Subcutaneous abdominal adipose tissue (tissue), 5 donors: ENCODE results near the gene PNPLA6.

Experiments used
- H3K27ac ChIP-seq: one replicate; pipeline ENCODE4 v1.7.0; 2013; ENCODE audit warnings: low read depth, mild to moderate bottlenecking, inconsistent platforms, low read length, moderate library complexity
- H3K27me3 ChIP-seq, 5 donors: one replicate each; pipeline ENCODE4 v1.7.0; 2013; ENCODE audit warnings: low read length in 5 of 5, inconsistent platforms in 1 of 5; ENCODE audit not compliant: control insufficient read depth in 5 of 5, insufficient read depth in 4 of 5
- H3K36me3 ChIP-seq, 5 donors: one replicate each; pipeline ENCODE4 v1.7.0; 2013; ENCODE audit warnings: low read length in 5 of 5; ENCODE audit not compliant: control insufficient read depth in 5 of 5, insufficient read depth in 5 of 5
- H3K4me1 ChIP-seq, 5 donors: one replicate each; pipeline ENCODE4 v1.7.0; 2013; ENCODE audit warnings: low read length in 5 of 5, mild to moderate bottlenecking in 3 of 5, moderate library complexity in 1 of 5; ENCODE audit not compliant: control insufficient read depth in 5 of 5, insufficient read depth in 5 of 5
- H3K4me3 ChIP-seq, 5 donors: one replicate each; pipeline ENCODE4 v1.7.0; 2013; ENCODE audit warnings: low read length in 5 of 5, low read depth in 1 of 5
- H3K9ac ChIP-seq, 5 donors: one replicate each; pipeline ENCODE4 v1.7.0; 2013; ENCODE audit warnings: low read length in 5 of 5, mild to moderate bottlenecking in 4 of 5, moderate library complexity in 3 of 5
- H3K9me3 ChIP-seq, 5 donors: one replicate each; pipeline ENCODE4 v1.7.0; 2013; ENCODE audit warnings: low read length in 5 of 5; ENCODE audit not compliant: control insufficient read depth in 5 of 5
- donor health status: healthy.
- donor health status: healthy.
- donor health status: healthy.
- donor health status: healthy.
- donor health status: healthy.

Gene PNPLA6

DNA sequence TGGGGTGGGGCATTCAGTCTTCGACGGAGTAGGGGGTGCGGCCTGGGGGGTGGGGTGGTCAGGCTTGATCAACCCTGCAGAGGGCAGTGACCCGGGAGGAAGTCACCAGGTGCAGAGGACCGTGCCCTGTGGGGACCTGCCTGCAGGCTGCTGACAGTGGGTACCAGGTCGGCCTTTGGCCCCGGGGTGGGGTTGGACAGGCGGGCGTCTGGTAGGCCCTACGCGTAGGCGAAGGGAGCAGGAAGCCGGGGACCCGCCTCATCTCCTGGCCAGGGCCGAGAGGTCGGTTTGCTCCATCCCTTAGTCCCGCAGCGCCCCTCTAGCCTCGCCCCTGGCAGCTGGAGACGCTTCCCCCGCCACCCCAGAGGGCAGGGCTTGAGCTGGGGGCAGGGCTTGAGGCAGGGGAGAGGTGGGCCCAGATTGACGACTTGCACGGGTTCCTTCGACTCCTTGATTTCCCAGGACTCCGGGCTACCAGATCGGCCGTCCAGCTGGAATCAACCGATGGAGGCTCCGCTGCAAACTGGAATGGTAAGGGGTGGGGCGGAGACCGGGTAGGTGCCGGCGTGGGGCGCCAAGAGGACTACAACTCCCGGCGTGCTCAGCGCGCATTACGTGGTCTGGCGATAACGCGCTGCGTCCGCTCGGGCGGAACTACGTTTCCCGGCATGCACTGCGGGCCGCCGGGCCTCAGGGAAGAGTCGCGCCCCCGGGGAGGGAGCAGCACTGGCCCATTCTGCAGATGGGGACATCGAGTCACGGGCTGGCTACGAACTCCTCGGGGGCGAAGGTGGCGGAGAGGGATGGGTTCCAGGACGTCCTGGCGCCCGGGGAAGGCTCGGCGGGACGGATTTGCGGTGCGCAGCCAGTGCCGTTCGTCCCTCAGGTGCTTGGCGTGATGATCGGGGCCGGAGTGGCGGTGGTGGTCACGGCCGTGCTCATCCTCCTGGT, at the start of gene PNPLA6:
Gene PNPLA6 (plus strand): TSS at position 671 of the 951 bp plus-strand sequence. CDS start 72 bp downstream, at position 743.
- Histone ChIP-seq H3K27ac (peak within 1 kb of the TSS; percentile 89), H3K9ac (peak within 1 kb of the TSS; percentile 26 to 89 (median 89)), H3K4me3 (peak within 1 kb of the TSS; percentile 82 to 94 (median 87)), H3K4me1 (peaks cover 2 to 36% (median 32%) of the 10 kb centered on the region in 5 donors), H3K36me3 (peaks cover 0 to 38% (median 25%) of the 10 kb centered on the region in 5 donors), H3K9me3 (no peaks in the 10 kb centered on the region), H3K27me3 (no peaks in the 10 kb centered on the region)

DNA sequence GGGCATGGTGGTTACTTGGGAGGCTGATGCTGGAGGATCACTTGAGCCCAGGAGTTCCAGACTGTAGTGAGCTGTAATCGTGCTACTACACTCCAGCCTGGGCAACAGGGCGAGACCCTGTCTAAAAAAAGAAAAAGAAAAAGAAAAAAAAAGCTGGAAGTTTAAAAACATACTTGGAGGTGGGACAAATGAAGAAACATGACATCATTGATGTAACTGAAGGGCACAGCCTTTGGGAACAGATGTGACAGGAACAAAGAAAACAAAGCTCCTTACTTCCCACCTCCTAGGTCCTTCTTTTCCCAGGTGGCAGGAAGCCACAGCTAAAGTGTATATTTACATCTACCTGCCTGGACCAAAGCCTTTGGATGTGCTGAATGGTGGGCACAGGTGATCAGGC, 48.6 kb upstream of the PNPLA6 start:
- H3K27ac ChIP-seq = no peak overlapping the region
- H3K27me3 ChIP-seq = no peaks in the 10 kb centered on the region
- H3K4me1 ChIP-seq = peaks cover 3 to 33% (median 31%) of the 10 kb centered on the region in 5 donors
- no peak overlapping the region for H3K9ac ChIP-seq
- H3K36me3 ChIP-seq = peaks cover 0 to 3% (median 0%) of the 10 kb centered on the region in 5 donors
- no peaks in the 10 kb centered on the region for H3K9me3 ChIP-seq
- H3K4me3 ChIP-seq = no peak overlapping the region

DNA sequence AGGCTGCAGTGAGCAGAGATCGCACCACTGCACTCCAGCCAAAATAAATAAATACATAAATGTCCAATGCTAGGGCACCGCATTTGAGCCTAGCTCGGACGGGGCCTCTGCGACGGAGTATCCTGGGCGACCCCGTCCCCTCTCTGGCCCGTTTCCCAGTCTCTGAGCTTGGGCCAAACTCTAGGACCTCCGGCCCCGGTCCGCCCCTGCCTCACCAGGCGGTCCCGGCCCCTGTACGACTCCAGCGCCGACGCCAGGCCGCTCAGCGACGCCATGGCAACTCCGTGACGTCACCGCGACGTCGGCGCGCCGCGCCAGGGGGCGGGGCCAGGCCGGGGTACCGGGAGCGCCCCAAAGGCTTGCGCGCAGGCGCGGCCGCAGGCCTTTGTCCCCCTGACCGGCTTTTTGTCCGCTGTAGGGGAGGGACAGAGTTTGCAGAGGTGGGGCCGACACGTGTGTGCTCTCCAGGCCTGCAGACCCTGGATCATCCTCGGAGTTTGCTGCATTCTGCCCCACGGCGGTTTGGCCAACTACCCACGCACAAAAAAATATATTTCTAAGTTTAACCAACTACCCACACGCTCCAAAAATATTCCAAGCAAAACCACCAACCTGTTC, 46.7 kb upstream of the PNPLA6 start, which contains the start of gene PEX11G:
Gene PEX11G (minus strand): TSS at position 300 of the 618 bp plus-strand sequence. CDS start 25 bp downstream, at position 275.
- peak within 1 kb of the TSS; percentile 52 for H3K27ac ChIP-seq
- H3K4me3 ChIP-seq = peak within 1 kb of the TSS; percentile 70 to 78 (median 73)
- peaks cover 0 to 15% (median 15%) of the 10 kb centered on the region in 5 donors for H3K4me1 ChIP-seq
- peak within 1 kb of the TSS; percentile 11 to 92 (median 85) for H3K9ac ChIP-seq
- H3K9me3 ChIP-seq = no peaks in the 10 kb centered on the region
- peaks cover 0 to 3% (median 0%) of the 10 kb centered on the region in 5 donors for H3K36me3 ChIP-seq
- no peaks in the 10 kb centered on the region for H3K27me3 ChIP-seq

DNA sequence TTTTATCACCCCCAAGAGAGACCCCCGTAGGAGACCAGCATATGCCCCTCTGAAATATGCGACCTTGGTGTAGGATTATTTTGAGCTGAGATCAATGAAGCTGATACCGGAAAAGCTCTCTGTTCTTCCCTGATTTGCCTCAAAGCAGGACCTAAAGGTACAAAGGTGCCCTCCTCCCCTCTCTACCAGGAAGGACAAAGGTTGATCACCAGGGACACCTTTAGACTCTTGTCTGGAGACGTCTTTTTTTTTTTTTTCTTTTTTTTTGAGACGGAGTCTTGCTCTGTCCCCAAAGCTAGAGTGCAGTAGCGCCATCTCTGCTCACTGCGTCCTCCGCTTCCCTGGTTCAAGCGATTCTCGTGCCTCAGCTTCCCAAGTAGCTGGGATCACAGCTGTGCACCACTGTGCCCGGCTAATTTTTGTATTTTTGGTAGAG, 45.9 kb upstream of the PNPLA6 start:
- Histone ChIP-seq H3K27me3 (no peaks in the 10 kb centered on the region), H3K36me3 (peaks cover 0 to 3% (median 0%) of the 10 kb centered on the region in 5 donors), H3K4me1 (peaks cover 4 to 22% (median 19%) of the 10 kb centered on the region in 5 donors), H3K9me3 (no peaks in the 10 kb centered on the region), H3K27ac (no peak overlapping the region), H3K4me3 (peak overlapping the region; percentile 70 to 78 (median 73)), H3K9ac (peak overlapping the region in 3 of 5 donors; percentile 81 to 91 (median 85))

DNA sequence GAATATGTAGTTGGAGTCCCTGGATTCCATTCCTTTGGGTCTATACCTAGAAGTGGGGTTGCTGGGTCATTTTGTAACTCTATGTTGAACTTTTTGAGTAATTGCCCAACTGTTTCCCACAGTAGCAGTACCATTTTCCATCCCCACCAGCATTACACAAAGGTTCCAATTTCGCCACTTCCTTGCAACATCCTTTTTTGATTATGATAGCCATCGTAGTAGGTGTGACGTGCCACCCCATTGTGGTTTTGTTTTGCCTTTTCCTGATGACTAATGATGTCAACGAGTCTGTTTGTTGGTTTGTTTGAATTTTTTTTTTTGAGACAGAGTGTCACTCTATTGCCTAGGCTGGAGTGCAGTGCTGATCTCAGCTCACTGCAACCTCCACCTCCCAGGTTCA, 43.4 kb upstream of the PNPLA6 start:
- H3K9me3 ChIP-seq = no peaks in the 10 kb centered on the region
- H3K27me3 ChIP-seq = no peaks in the 10 kb centered on the region
- H3K36me3 ChIP-seq = no peaks in the 10 kb centered on the region
- H3K9ac ChIP-seq = no peak overlapping the region
- no peak overlapping the region for H3K27ac ChIP-seq
- H3K4me3 ChIP-seq = no peak overlapping the region
- H3K4me1 ChIP-seq = peaks cover 5 to 25% (median 21%) of the 10 kb centered on the region in 5 donors

DNA sequence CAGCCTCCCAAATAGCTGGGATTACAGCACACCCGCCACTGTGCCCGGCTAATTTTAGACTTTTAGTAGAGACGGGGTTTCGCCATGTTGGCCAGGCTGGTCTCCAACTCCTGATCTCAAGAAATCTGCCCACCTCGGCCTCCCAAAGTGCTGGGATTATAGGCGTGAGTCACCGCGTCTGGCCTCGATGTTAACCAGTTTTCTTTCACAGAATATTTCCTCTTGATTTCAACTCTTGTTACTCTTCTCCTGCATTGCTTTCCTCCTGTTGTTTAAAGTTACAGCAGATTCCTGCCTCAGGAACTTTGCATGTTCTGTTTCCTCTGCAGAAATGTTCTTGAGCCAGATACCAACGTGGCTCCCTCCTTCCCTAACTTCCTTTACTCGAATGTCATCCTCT, 43.0 kb upstream of the PNPLA6 start:
- peaks cover 5 to 25% (median 21%) of the 10 kb centered on the region in 5 donors for H3K4me1 ChIP-seq
- H3K27me3 ChIP-seq = no peaks in the 10 kb centered on the region
- H3K9ac ChIP-seq = no peak overlapping the region
- no peaks in the 10 kb centered on the region for H3K9me3 ChIP-seq
- no peak overlapping the region for H3K27ac ChIP-seq
- no peak overlapping the region for H3K4me3 ChIP-seq
- H3K36me3 ChIP-seq = no peaks in the 10 kb centered on the region

DNA sequence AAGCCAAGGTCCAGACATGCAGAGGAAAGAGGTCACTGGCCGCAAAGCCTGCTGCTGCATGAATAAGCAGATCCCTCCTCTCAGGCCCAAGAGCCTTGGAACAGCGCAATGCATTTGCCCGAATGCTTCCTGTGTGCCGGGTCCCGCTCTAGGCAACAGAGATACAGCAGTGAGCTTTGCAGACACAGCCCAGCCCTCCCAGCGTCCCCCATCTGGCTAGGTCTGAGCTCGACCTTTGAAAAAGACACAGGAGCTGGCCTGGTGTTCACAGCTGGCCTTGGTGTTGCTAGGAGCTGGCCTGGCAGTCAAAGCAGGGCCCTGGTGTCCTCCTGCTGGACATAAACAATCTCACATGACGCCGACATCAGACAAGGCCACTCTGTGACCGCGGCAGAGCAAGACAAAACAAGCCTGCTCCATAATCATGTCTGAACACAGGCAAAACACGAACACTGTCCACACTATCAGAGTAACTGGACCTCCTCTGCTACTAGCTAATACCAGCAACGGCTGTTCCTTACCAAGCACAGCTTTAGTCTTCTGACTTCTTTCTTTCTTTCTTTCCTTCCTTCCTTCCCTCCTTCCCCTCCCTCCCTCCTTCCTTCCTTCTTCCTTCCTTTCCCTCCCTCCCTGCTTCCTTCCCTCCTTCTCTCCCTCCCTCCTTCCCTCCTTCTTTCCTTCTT, 41.0 kb upstream of the PNPLA6 start:
- Histone ChIP-seq H3K27me3 (no peaks in the 10 kb centered on the region), H3K27ac (peak overlapping the region; percentile 23), H3K4me3 (peak overlapping the region in 1 of 5 donors; percentile 48), H3K9me3 (no peaks in the 10 kb centered on the region), H3K36me3 (no peaks in the 10 kb centered on the region), H3K9ac (peak overlapping the region in 2 of 5 donors; percentile 48 to 59), H3K4me1 (peaks cover 5 to 11% (median 8%) of the 10 kb centered on the region in 5 donors)

DNA sequence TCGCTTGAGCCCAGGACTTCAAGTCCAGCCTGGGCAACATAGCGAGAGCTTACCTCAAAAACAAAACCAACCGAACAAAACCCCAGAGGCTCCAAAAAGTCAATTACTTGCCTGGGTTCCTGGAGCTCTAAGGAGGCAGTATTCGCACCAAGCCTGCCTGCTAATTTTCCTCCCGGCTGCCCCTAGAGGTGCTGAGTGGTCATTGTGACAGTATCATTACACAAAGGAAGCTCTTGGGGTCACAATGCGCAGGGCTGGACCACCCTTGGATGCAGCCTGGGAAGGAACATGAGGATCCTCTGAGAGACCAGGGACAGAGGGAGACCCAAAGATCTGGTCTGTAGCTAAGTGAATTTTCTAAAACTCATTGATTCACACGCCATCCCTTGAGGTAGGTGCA, 38.2 kb upstream of the PNPLA6 start:
- H3K27ac ChIP-seq = no peak overlapping the region
- peaks cover 5 to 19% (median 17%) of the 10 kb centered on the region in 5 donors for H3K4me1 ChIP-seq
- H3K9me3 ChIP-seq = no peaks in the 10 kb centered on the region
- no peaks in the 10 kb centered on the region for H3K36me3 ChIP-seq
- H3K4me3 ChIP-seq = no peak overlapping the region
- H3K9ac ChIP-seq = no peak overlapping the region
- peaks cover 2 to 19% (median 10%) of the 10 kb centered on the region in 5 donors for H3K27me3 ChIP-seq

DNA sequence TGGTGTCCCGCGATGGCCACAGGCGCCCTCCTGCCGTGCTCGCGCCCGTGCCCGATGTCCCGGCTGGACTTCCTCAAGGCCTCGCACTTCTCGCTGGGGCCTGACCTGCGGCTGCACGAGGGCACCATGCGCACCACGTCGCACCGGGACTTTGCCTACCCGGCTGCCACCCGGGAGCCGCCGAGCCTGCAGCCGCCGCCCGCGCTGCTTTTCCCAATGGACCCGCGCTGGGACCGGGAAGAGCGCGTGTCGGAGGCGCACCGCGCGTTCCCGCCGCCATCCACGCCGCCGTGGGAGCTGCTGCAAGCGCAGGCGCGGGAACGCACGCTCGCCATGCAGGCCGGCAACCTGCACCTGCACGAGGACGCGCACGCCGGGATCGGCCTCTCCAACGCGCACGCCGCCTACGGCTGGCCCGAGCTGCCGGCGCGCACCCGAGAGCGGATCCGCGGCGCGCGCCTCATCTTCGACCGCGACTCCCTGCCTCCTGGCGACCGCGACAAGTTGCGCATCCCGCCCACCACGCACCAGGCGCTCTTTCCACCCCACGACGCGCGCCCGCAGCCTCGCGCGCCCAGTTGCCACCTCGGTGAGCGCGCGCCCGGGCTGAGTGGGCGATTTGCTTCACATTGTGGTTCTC, 34.6 kb upstream of the PNPLA6 start:
- H3K4me3 ChIP-seq = peak overlapping the region in 4 of 5 donors; percentile 44 to 83 (median 64)
- H3K36me3 ChIP-seq = no peaks in the 10 kb centered on the region
- H3K9ac ChIP-seq = peak overlapping the region in 1 of 5 donors; percentile 12
- peaks cover 0 to 19% (median 16%) of the 10 kb centered on the region in 5 donors for H3K4me1 ChIP-seq
- no peaks in the 10 kb centered on the region for H3K9me3 ChIP-seq
- H3K27me3 ChIP-seq = peaks cover 8 to 33% (median 17%) of the 10 kb centered on the region in 5 donors
- H3K27ac ChIP-seq = no peak overlapping the region
